Iris pigment epithelial cell (primary cell): Measurements from ENCODE around the gene KRTAP3-2.

Experiments
- DNase-seq: peaks from one replicate; pipeline ENCODE4 v3.0.0-alpha.2; 2011; ENCODE audit warnings: low read depth

The KRTAP3-2 gene

GRCh38 chr17:40963838-40964237 is 35.9 kb downstream of the KRTAP3-2 start:
- DNase-seq: no peak

GRCh38 chr17:40962059-40962561 is 37.6 kb downstream of the KRTAP3-2 start:
- DNase-seq: no peak

- DNase-seq: no peak
Observed at GRCh38 chr17:40961591-40961990, 38.1 kb downstream of the KRTAP3-2 start.

- no peak for DNase-seq
Observed at GRCh38 chr17:40960144-40960543, 39.6 kb downstream of the KRTAP3-2 start.

DNA sequence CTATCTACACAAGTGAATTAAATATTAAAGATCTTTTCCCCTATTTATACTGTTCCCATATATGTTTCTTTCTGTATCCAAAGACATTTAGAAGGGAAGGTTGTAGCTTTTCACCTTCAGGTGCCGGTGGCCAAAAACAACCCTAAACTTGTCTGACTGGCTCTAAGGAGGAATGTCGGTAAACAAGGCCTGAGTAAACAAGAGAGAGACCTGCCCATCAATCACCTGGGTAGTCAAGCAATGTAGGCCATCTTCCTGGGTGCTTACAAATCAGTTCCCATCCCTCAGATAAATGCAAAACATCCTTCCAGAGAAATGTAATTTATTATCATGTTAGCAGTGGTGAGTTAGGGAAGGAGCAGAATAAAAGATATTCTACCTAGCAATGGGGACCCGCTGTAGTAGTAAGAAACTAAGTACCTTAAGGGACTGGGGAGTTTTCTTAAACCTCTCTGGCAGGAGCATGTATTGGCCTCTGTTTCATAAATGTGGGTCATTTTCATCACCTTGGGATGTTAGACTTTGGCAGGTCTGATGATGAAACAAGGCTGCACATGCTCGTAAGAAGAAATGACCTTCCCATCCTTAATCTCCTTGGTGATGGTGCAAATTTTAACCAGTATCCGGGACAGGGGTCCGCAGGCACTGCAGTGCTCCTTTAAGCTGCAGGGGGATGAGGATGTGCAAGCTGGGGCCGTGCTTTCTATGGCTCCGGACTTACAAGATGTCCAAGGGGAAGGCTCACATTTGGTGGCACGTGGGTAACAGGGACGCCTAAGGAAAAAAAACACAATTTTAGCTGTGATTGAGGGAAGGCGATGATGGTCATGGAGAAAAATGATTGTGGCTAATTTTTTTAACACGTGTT is 41.4 kb downstream of the KRTAP3-2 start:
- DNase-seq: no peak

DNA sequence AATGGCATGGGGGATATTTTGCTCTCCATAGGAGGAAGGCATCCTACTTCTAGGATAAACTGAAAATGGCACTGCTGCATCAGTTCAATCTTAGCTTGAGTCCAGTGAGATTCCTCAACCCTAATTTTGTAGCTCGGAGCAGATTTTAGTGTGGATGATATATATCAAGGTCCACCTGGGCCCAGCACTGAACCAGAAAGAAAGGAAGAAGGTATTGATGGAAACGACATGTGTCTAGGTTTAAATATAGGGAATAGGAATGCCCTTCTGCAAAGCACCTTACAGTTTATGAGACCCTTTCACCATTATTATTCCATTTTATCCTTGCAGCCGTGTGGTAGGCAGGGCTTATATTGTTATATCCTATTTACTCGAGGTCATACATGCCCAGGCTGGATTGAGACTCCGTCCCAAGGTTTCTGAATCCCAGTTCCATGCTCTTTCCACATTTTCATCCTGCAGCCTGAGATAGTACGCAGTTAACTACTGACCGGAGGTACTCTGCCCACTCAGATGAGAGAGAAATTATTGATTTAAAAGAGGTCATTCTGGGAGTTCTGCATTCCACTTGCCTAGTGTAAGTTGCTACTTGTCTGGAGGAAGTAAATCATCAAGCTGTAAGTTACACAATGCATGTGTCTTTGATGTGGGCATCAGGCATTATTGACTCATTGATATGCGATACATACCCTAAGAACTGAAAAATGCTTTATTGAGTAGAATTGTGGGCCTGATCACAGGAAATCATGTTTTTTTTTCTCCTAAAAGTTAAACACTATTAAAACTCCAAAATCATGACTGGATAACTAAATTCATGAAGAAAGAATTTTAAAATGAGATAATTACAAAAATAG is 43.1 kb downstream of the KRTAP3-2 start:
- peak; percentile 99 for DNase-seq

GRCh38 chr17:40953881-40954280 is 45.8 kb downstream of the KRTAP3-2 start:
- peak; percentile 97 for DNase-seq

- DNase-seq: peak; percentile 96
Observed at GRCh38 chr17:40952661-40953060, 47.0 kb downstream of the KRTAP3-2 start.

- no peak for DNase-seq
Observed at GRCh38 chr17:40952154-40952553, 47.6 kb downstream of the KRTAP3-2 start.

GRCh38 chr17:40951011-40951622 is 48.6 kb downstream of the KRTAP3-2 start:
- DNase-seq: no peak

- no peak for DNase-seq
Observed at GRCh38 chr17:40950176-40950575, 49.5 kb downstream of the KRTAP3-2 start.

DNA sequence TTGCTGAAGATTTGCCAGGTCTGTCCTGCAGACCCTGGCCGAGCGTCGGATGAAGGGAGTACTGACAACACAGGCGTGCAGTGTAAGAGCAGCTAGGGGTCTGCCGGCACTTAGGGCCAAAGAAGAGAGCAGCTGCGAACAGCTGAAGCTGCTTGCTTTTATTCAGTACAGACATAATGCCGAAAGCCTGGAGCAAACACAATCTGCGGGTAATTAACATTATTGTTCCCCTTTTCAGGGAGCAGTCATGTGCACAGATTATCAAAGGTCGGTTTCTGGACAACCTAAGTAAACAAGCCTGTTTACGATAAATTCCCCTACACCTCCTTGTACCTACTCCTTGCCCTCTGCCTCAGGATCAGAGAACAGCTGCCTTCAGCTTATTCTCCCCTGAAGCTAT is 50.3 kb downstream of the KRTAP3-2 start:
- no peak for DNase-seq
